GM12865 (cell line): ENCODE data around the gene ARL4D.
"Not testable (repeated sequence)": the region's sequence is repeated elsewhere in the genome, so short reads cannot be mapped to it uniquely, and the experiment has no call there.

Source experiments
- DNase-seq: peaks from one replicate; pipeline ENCODE4 v3.0.0; 2010; ENCODE audit warnings: low read depth
- H3K4me3 ChIP-seq: 2 replicates; pipeline ENCODE4 v1.5.1; 2011; ENCODE audit warnings: mild to moderate bottlenecking, low read depth, low read length, control low read depth
- CTCF ChIP-seq: IDR thresholded peaks from 2 replicates; pipeline ENCODE4 v1.5.1; 2011; ENCODE audit warnings: low read length, control low read depth, low read depth, inconsistent platforms; ENCODE audit not compliant: insufficient read depth; ENCODE audit errors: missing control alignments

Gene ARL4D

GRCh38 chr17:43416998-43417890, 18.5 kb downstream of the ARL4D start:
- no peak overlapping the region for H3K4me3 ChIP-seq
- TF ChIP-seq CTCF = no peak
- no peak for DNase-seq

- no peak overlapping the region for H3K4me3 ChIP-seq
- no peak for TF ChIP-seq CTCF
- DNase-seq = no peak
These were observed 19.9 kb downstream of the ARL4D start for GRCh38 chr17:43418441-43419374.

GRCh38 chr17:43419375-43419882, 20.6 kb downstream of the ARL4D start:
- H3K4me3 ChIP-seq, DNase-seq: not testable (repeated sequence)

GRCh38 chr17:43423777-43424455, 25.1 kb downstream of the ARL4D start:
- DNase-seq = no peak

GRCh38 chr17:43427362-43428043, 28.7 kb downstream of the ARL4D start:
- no peak for DNase-seq
- no peak for TF ChIP-seq CTCF
- H3K4me3 ChIP-seq = no peak overlapping the region

More at GRCh38 chr17:43423777-43424455, 25.1 kb downstream of the ARL4D start:
- TF ChIP-seq CTCF = no peak
- no peak overlapping the region for H3K4me3 ChIP-seq

- DNase-seq = no peak
- TF ChIP-seq CTCF = peak; percentile 6
- H3K4me3 ChIP-seq = no peak overlapping the region
These were observed 29.7 kb downstream of the ARL4D start for GRCh38 chr17:43428524-43428923.
